Left hindlimb (tissue), 1 donor: ENCODE data around the gene CHKA.
A peak's percentile ranks its signal among the peaks of the same experiment; 100 is the strongest.

Experiments
- DNase-seq: peaks from one replicate; pipeline ENCODE4 v3.0.0-alpha.2; 2018

Gene CHKA

GRCh38 chr11:68121067-68121899, at the start of gene CHKA:
Gene CHKA, minus strand, starts transcription at chr11:68121388. Its CDS starts 211 bp downstream, at chr11:68121177.
- DNase-seq: peak; percentile 95

GRCh38 chr11:68169442-68169841, 48.3 kb upstream of the CHKA start:
- DNase-seq: no peak

- DNase-seq: no peak
Observed at GRCh38 chr11:68168694-68169093, 47.5 kb upstream of the CHKA start.

- DNase-seq: no peak
Observed at GRCh38 chr11:68167474-68167873, 46.3 kb upstream of the CHKA start.

GRCh38 chr11:68166969-68167368, 45.8 kb upstream of the CHKA start:
- DNase-seq: no peak

- DNase-seq: no peak
Observed at GRCh38 chr11:68165601-68166000, 44.4 kb upstream of the CHKA start.

- DNase-seq: no peak
Observed at GRCh38 chr11:68164437-68164836, 43.2 kb upstream of the CHKA start.

GRCh38 chr11:68163691-68164090, 42.5 kb upstream of the CHKA start:
- DNase-seq: no peak

GRCh38 chr11:68160100-68160695, 39.0 kb upstream of the CHKA start:
- DNase-seq: no peak

- no peak for DNase-seq
Observed at GRCh38 chr11:68159665-68160064, 38.5 kb upstream of the CHKA start.

- DNase-seq: no peak
Observed at GRCh38 chr11:68159161-68159560, 38.0 kb upstream of the CHKA start.

GRCh38 chr11:68158580-68158979, 37.4 kb upstream of the CHKA start:
- DNase-seq: no peak

GRCh38 chr11:68153742-68154141, 32.6 kb upstream of the CHKA start:
- no peak for DNase-seq

- DNase-seq: no peak
Observed at GRCh38 chr11:68150037-68150436, 28.8 kb upstream of the CHKA start.

GRCh38 chr11:68149417-68149816, 28.2 kb upstream of the CHKA start:
- DNase-seq: no peak

GRCh38 chr11:68148879-68149278, 27.7 kb upstream of the CHKA start:
- DNase-seq: no peak

GRCh38 chr11:68148071-68148805, 27.1 kb upstream of the CHKA start:
- DNase-seq: no peak

GRCh38 chr11:68146704-68147474, 25.7 kb upstream of the CHKA start:
- no peak for DNase-seq

- no peak for DNase-seq
Observed at GRCh38 chr11:68146010-68146540, 24.9 kb upstream of the CHKA start.

GRCh38 chr11:68145120-68145866, 24.1 kb upstream of the CHKA start:
- DNase-seq: no peak

- DNase-seq: no peak
Observed at GRCh38 chr11:68143310-68143689, 22.1 kb upstream of the CHKA start.
